Esophagus squamous epithelium (tissue), 4 donors: ENCODE data around the gene NOG.

ENCODE experiments used
- POLR2A ChIP-seq, 4 donors: fragments of 450-650 bp; IDR thresholded peaks; one replicate each; pipeline ENCODE4 v1.6.1; 2017; ENCODE audit warnings: antibody characterized with exemption in 4 of 4, mild to moderate bottlenecking in 4 of 4, moderate library complexity in 3 of 4
- TF ChIP-seq, protein P1 (sequence below), 6 experiments: fragments of 450-650 bp in 4 of 6; fragments of 200-600 bp in 2 of 6; sonication (generic) in 2 of 6; IDR thresholded peaks; one replicate each; pipeline ENCODE4 v1.5.1; 2016 to 2019; ENCODE audit warnings: antibody characterized with exemption in 6 of 6, mild to moderate bottlenecking in 4 of 6, moderate library complexity in 4 of 6

DNA sequence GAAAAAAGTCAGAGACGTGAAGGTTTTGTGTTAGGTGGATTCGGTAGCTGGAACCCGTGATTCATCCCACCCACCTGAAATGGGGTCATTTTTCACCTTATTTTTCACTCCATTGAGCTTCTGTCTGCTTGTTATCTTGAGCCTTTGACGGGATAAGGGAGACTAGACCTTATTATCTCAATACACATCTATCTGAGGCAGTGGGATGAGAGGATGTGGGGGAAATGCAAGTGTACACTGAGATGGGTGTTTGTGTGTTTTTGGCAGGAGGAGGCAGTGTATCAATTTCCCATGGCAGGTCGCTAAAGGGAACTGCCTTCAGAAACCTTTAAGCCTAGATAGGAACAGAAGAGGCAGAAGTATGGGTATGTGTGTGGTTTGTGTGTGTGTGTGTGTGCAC is 6.2 kb upstream of the NOG start:
- TF ChIP-seq, protein P1, sequence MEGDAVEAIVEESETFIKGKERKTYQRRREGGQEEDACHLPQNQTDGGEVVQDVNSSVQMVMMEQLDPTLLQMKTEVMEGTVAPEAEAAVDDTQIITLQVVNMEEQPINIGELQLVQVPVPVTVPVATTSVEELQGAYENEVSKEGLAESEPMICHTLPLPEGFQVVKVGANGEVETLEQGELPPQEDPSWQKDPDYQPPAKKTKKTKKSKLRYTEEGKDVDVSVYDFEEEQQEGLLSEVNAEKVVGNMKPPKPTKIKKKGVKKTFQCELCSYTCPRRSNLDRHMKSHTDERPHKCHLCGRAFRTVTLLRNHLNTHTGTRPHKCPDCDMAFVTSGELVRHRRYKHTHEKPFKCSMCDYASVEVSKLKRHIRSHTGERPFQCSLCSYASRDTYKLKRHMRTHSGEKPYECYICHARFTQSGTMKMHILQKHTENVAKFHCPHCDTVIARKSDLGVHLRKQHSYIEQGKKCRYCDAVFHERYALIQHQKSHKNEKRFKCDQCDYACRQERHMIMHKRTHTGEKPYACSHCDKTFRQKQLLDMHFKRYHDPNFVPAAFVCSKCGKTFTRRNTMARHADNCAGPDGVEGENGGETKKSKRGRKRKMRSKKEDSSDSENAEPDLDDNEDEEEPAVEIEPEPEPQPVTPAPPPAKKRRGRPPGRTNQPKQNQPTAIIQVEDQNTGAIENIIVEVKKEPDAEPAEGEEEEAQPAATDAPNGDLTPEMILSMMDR (IDR thresholded peaks at IDR 0.05) = no peak
- no peak for TF ChIP-seq POLR2A (IDR thresholded peaks at IDR 0.05)
